GM23338 (cell line): ENCODE data around the gene NECTIN1.

Source experiments
- CTCF ChIP-seq, 2 experiments: fragments of 200-600 bp in 1 of 2; sonication (generic) in 1 of 2; conservative IDR thresholded peaks; 2 replicates each; pipeline versions ENCODE4 v1.5.1 to v1.6.1; 2016 to 2017; ENCODE audit warnings: antibody characterized with exemption in 2 of 2, low read depth in 2 of 2, mild to moderate bottlenecking in 2 of 2, moderate library complexity in 1 of 2
- EZH2 ChIP-seq: fragments of 200-600 bp; sonication (generic); IDR thresholded peaks from one replicate; pipeline ENCODE4 v1.8.0; 2017; ENCODE audit warnings: antibody characterized with exemption, mild to moderate bottlenecking, low read depth; ENCODE audit not compliant: unreplicated experiment
- JUNB ChIP-seq: IDR thresholded peaks from one replicate; pipeline ENCODE4 v1.6.1; 2016; ENCODE audit warnings: antibody characterized with exemption; ENCODE audit not compliant: unreplicated experiment
- POLR2AphosphoS5 ChIP-seq: IDR thresholded peaks from 2 replicates; pipeline ENCODE4 v1.6.1; 2016; ENCODE audit warnings: antibody characterized with exemption, low read depth
- ZNF114 ChIP-seq: fragments of 250-450 bp; sonication (Bioruptor Pico); IDR thresholded peaks from 2 replicates; pipeline ENCODE4 v1.5.0; 2020; ENCODE audit warnings: mild to moderate bottlenecking, moderate library complexity
- ZNF331 ChIP-seq: fragments of 250-450 bp; sonication (Bioruptor Pico); IDR thresholded peaks from 2 replicates; pipeline ENCODE4 v1.5.0; 2020; ENCODE audit warnings: low read depth, mild to moderate bottlenecking, moderate library complexity

- TF ChIP-seq CTCF (conservative IDR thresholded peaks at IDR 0.05; ENCODE audit: low read depth in 2 of 2), result no peak
- no peak for TF ChIP-seq POLR2AphosphoS5
- TF ChIP-seq ZNF331 (CRISPR knock-in tag), result no peak
- TF ChIP-seq EZH2, result no peak
- no peak for TF ChIP-seq ZNF114
- TF ChIP-seq JUNB, result no peak
These were observed 37.9 kb downstream of the NECTIN1 start for GRCh38 chr11:119691020-119691666.
